PC-3 (cell line): ENCODE data around the gene SPACA9. TPM values are rescaled to one million over a fixed set of nuclear protein-coding genes. Genes with fewer than 3 reads are reported as not detected.
A peak's percentile ranks its signal among the peaks of the same experiment; 100 is the strongest.

Experiments used
- ATAC-seq: fragments of 200-7000 bp; cut with Tn5 transposase; 2 replicates; pipeline ENCODE4 v1.9.1; 2020; ENCODE audit warnings: mild to moderate bottlenecking, moderate library complexity
- BruUV-seq: library from RNA; stranded (reverse); fragments of 400-500 nt; replicated peaks from 2 replicates; lab custom pipeline; 2021; lab: Mats Ljungman, UMichigan
- CTCF ChIA-PET: fragments of 300-600 bp; sonication (Branson Sonifier 250); formaldehyde crosslinking; loops from one replicate; lab custom pipeline; 2022; ENCODE audit warnings: antibody characterized with exemption; lab: Charles Lee
- POLR2A ChIA-PET: fragments of 300-600 bp; sonication (Branson Sonifier 250); formaldehyde crosslinking; loops from one replicate; lab custom pipeline; 2022; ENCODE audit warnings: antibody characterized with exemption; ENCODE audit not compliant: unreplicated experiment; lab: Charles Lee
- DNase-seq: peaks from one replicate; pipeline ENCODE4 v3.0.0-alpha.2; 2015
- H2AFZ ChIP-seq: fragments of 300-600 bp; sonication (generic); 2 replicates; pipeline ENCODE4 v1.6.0; 2016; ENCODE audit warnings: antibody characterized with exemption, low read length
- H3F3A ChIP-seq: fragments of 300-600 bp; sonication (generic); one replicate; pipeline ENCODE4 v1.6.0; 2017; ENCODE audit warnings: antibody characterized with exemption, low read length, control low read depth, mild to moderate bottlenecking; ENCODE audit not compliant: unreplicated experiment
- H3K27ac ChIP-seq: fragments of 300-600 bp; sonication (generic); 2 replicates; pipeline ENCODE4 v1.5.1; 2016; ENCODE audit warnings: mild to moderate bottlenecking, low read length
- H3K27me3 ChIP-seq: fragments of 300-600 bp; sonication (generic); 2 replicates; pipeline ENCODE4 v1.6.1; 2016; ENCODE audit warnings: low read length, mixed read lengths
- H3K36me3 ChIP-seq: fragments of 300-600 bp; sonication (generic); 2 replicates; pipeline ENCODE4 v1.6.1; 2016; ENCODE audit warnings: low read depth, mixed run types, low read length, mixed read lengths
- H3K4me1 ChIP-seq: fragments of 300-600 bp; sonication (generic); 2 replicates; pipeline ENCODE4 v1.5.1; 2016; ENCODE audit warnings: low read length; ENCODE audit not compliant: insufficient read depth
- H3K4me2 ChIP-seq: fragments of 300-600 bp; sonication (generic); 2 replicates; pipeline ENCODE4 v1.6.0; 2016; ENCODE audit warnings: low read length
- H3K4me3 ChIP-seq: fragments of 300-600 bp; sonication (generic); 2 replicates; pipeline ENCODE4 v1.5.1; 2016; ENCODE audit warnings: mild to moderate bottlenecking, low read length, mixed read lengths
- H3K79me2 ChIP-seq: fragments of 300-600 bp; sonication (generic); 2 replicates; pipeline ENCODE4 v1.6.1; 2017; ENCODE audit warnings: low read length, mixed read lengths
- H3K9ac ChIP-seq: fragments of 300-600 bp; sonication (generic); 2 replicates; pipeline ENCODE4 v1.6.0; 2016; ENCODE audit warnings: mild to moderate bottlenecking, low read length
- H3K9me2 ChIP-seq: fragments of 300-600 bp; sonication (generic); replicated peaks from 2 replicates; pipeline ENCODE4 v1.6.1; 2016; ENCODE audit warnings: mixed run types, low read length, mixed read lengths
- H3K9me3 ChIP-seq: fragments of 300-600 bp; sonication (generic); 2 replicates; pipeline ENCODE4 v1.6.1; 2016; ENCODE audit warnings: low read length, mixed read lengths
- H4K20me1 ChIP-seq: fragments of 300-600 bp; sonication (generic); 2 replicates; pipeline ENCODE4 v1.6.1; 2016; ENCODE audit warnings: low read length, mixed read lengths
- EZH2 ChIP-seq: fragments of 300-600 bp; sonication (generic); IDR thresholded peaks from one replicate; pipeline ENCODE4 v1.6.1; 2017; ENCODE audit warnings: antibody characterized with exemption, mild to moderate bottlenecking, low read length; ENCODE audit not compliant: unreplicated experiment
- EZH2phosphoT487 ChIP-seq: fragments of 300-600 bp; sonication (generic); IDR thresholded peaks from 2 replicates; pipeline ENCODE4 v1.6.1; 2018; ENCODE audit warnings: mild to moderate bottlenecking, antibody characterized with exemption, low read length, borderline replicate concordance
- intact Hi-C: fragments of 100-400 bp; cut with micrococcal nuclease; formaldehyde crosslinking; loops from 2 replicates; pipeline ENCODE4 v1.9.0; 2023
- total RNA-seq: library from RNA; depleted of rRNA; stranded (reverse); fragments of >200 nt; gene quantifications from 2 replicates; pipeline ENCODE4 v1.2.3, GENCODE V29; 2014
- TF ChIP-seq, protein P1 (sequence below): fragments of 300-600 bp; sonication (generic); conservative IDR thresholded peaks from 2 replicates; pipeline ENCODE4 v1.5.1; 2017; ENCODE audit warnings: antibody characterized with exemption, low read depth, mild to moderate bottlenecking, low read length

Gene SPACA9
- total RNA-seq, 1 experiment from 2014 or later: 2.3 TPM

DNA sequence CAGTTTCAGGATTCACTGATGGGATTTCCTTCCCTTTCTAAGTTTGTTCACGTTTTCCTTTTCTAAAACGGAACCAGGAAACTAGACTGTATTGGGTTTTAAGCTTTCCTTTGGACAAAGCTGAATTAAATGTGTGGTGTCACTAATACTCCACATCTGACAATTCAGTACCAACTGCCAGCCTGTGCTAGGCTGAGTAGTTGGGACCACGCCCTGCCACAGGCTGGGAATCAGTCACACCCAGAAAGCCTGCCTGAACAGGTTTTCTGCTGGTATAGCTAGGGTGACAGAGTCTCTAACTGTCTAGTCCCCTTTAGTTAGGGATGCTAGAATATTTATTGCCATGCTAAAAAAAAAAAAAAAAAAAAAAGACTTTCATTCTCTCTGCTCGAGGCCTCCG is 15.6 kb downstream of the SPACA9 start:
- intact Hi-C loops: no loop called here
- CTCF ChIA-PET: no interaction called here

DNA sequence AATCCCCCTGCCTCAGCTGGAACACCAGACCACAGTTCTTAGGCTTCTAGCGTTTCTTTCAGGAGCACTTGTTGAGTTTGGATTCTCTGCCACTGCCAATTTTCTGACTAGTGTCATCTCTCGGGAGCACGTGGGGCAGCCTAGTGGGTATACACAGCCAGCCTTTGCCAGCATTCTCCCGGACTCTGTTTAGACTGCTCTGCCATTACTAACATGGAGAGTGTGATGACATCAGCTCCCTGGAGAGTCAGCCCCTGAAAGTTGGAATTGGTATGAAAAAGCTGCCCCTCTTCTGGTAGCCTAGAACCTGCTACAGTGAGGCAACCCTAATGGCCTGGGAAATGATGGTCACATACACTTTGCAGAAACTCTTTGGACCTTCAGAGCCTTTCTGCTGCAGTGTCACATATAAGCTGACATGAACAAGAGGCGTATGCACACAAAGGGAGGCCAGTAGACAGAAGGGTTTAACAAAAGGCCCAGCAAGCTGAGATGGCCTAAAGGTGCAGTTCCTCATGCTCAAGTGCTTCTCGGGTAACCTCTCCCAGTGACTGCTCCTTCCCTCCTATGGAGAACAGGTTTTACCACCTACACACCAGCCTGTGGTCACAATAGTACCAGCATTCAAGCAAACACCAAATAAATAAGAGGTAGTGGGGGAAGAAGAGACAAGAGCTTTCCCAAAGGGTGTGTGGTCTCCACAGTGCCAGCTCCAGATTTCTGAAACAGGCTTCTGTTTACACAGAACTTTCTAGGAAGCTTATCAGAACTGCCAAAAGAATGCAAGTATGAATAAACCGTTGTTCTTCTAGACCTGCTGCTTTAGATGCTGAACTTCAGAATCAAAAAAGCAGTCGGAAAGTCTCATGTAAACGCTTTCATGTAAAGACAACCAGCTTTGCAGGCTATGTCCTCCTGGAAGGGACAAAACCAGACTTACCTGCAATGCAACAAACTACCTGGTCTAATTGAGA is 16.5 kb downstream of the SPACA9 start:
- DNase-seq (peak; percentile 35), ATAC-seq (peak; percentile 45; the same call in 1 of the 2 replicates)
- POLR2A ChIA-PET: no interaction called here
- Histone ChIP-seq H3F3A (no peaks in the 10 kb centered on the region), H3K9ac (no peak overlapping the region), H3K27me3 (no peaks in the 10 kb centered on the region), H3K4me3 (no peak overlapping the region), H4K20me1 (no peaks in the 10 kb centered on the region), H3K9me3 (no peaks in the 10 kb centered on the region), H2AFZ (no peak overlapping the region), H3K4me1 (peaks cover 19% of the 10 kb centered on the region), H3K36me3 (peaks cover 6% of the 10 kb centered on the region), H3K4me2 (no peak overlapping the region), H3K9me2 (no peaks in the 10 kb centered on the region), H3K27ac (no peak overlapping the region), H3K79me2 (no peaks in the 10 kb centered on the region)
- CTCF ChIA-PET: no interaction called here
- intact Hi-C loops: no loop called here
- TF ChIP-seq, protein P1, sequence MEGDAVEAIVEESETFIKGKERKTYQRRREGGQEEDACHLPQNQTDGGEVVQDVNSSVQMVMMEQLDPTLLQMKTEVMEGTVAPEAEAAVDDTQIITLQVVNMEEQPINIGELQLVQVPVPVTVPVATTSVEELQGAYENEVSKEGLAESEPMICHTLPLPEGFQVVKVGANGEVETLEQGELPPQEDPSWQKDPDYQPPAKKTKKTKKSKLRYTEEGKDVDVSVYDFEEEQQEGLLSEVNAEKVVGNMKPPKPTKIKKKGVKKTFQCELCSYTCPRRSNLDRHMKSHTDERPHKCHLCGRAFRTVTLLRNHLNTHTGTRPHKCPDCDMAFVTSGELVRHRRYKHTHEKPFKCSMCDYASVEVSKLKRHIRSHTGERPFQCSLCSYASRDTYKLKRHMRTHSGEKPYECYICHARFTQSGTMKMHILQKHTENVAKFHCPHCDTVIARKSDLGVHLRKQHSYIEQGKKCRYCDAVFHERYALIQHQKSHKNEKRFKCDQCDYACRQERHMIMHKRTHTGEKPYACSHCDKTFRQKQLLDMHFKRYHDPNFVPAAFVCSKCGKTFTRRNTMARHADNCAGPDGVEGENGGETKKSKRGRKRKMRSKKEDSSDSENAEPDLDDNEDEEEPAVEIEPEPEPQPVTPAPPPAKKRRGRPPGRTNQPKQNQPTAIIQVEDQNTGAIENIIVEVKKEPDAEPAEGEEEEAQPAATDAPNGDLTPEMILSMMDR: no peak
- TF ChIP-seq EZH2 (no peak), EZH2phosphoT487 (no peak)
- BruUV-seq: no TSS peak

More for the DNA sequence above, 15.6 kb downstream of the SPACA9 start:
- peaks cover 19% of the 10 kb centered on the region for H3K4me1 ChIP-seq
- BruUV-seq: no TSS peak
- H3K36me3 ChIP-seq: peaks cover 5% of the 10 kb centered on the region
- ATAC-seq (peak; percentile 60), DNase-seq (peak; percentile 44)
- TF ChIP-seq EZH2 (no peak), EZH2phosphoT487 (no peak)
- TF ChIP-seq, protein P1: no peak
- H3K79me2 ChIP-seq: no peaks in the 10 kb centered on the region
- H3K4me3 ChIP-seq: no peak overlapping the region
- peak overlapping the region; percentile 23; the same call in 1 of the 2 replicates for H3K27ac ChIP-seq
- H2AFZ ChIP-seq: no peak overlapping the region
- H3K27me3 ChIP-seq: no peaks in the 10 kb centered on the region
- H3K4me2 ChIP-seq: peak overlapping the region; percentile 13; the same call in 1 of the 2 replicates
- H3K9me3 ChIP-seq: no peaks in the 10 kb centered on the region
- no peaks in the 10 kb centered on the region for H3F3A ChIP-seq
- no peaks in the 10 kb centered on the region for H3K9me2 ChIP-seq
- POLR2A ChIA-PET: no interaction called here
- H3K9ac ChIP-seq: no peak overlapping the region
- H4K20me1 ChIP-seq: no peaks in the 10 kb centered on the region

GRCh38 chr9:132896264-132896663 is 17.6 kb downstream of the SPACA9 start:
- Histone ChIP-seq H2AFZ (no peak overlapping the region), H4K20me1 (no peaks in the 10 kb centered on the region), H3K9me2 (no peaks in the 10 kb centered on the region), H3K9me3 (no peaks in the 10 kb centered on the region), H3K4me3 (no peak overlapping the region), H3K36me3 (peaks cover 10% of the 10 kb centered on the region), H3K4me2 (no peak overlapping the region), H3K79me2 (no peaks in the 10 kb centered on the region), H3F3A (no peaks in the 10 kb centered on the region), H3K9ac (no peak overlapping the region), H3K27me3 (no peaks in the 10 kb centered on the region), H3K27ac (no peak overlapping the region), H3K4me1 (peaks cover 19% of the 10 kb centered on the region)
- TF ChIP-seq, protein P1: no peak
- TF ChIP-seq EZH2phosphoT487 (no peak), EZH2 (no peak)
- no peak for DNase-seq
- ChIA-PET POLR2A (no interaction called here), CTCF (no interaction called here)
- intact Hi-C loops: no loop called here
- TSS peak; percentile 11 for BruUV-seq
- no peak for ATAC-seq
